HCT116 (cell line): ENCODE data around the gene MRPL39. TPM values are rescaled to one million over a fixed set of nuclear protein-coding genes. Genes with fewer than 3 reads are reported as not detected.

Experiments
- ATAC-seq: fragments of 200-7000 bp; cut with Tn5 transposase; 2 replicates; pipeline ENCODE4 v1.9.1; 2020; ENCODE audit warnings: mild to moderate bottlenecking, moderate library complexity
- BruUV-seq: library from RNA; stranded (reverse); fragments of 400-500 nt; replicated peaks from 2 replicates; lab custom pipeline; 2021; lab: Mats Ljungman, UMichigan
- CTCF ChIA-PET: fragments of 300-600 bp; sonication (Branson Sonifier 250); formaldehyde crosslinking; loops from one replicate; lab custom pipeline; 2021; ENCODE audit warnings: antibody characterized with exemption; lab: Charles Lee
- POLR2A ChIA-PET: fragments of 300-600, 350-600 bp; sonication (Branson Sonifier 250); formaldehyde crosslinking; loops from one replicate; lab custom pipeline; 2021; ENCODE audit warnings: antibody characterized with exemption; lab: Charles Lee
- RAD21 ChIA-PET, 2 experiments: fragments of 300-600 bp; sonication (Branson Sonifier 250); formaldehyde crosslinking; loops; one replicate each; lab custom pipeline; 2023; ENCODE audit warnings: low total read pairs in 2 of 2; ENCODE audit not compliant: uncharacterized antibody in 2 of 2, unreplicated experiment in 2 of 2, low non-redundant PET in 1 of 2; lab: Charles Lee
- DNase-seq: peaks from one replicate; pipeline ENCODE4 v3.0.0-alpha.2; 2010; ENCODE audit warnings: low read depth, low spot score
- H2AFZ ChIP-seq: fragments of 200-600 bp; shearing (Covaris generic), sonication (generic); 2 replicates; pipeline ENCODE4 v1.6.1; 2017; ENCODE audit warnings: low read depth, mixed run types, mixed read lengths, antibody characterized with exemption, low read length; ENCODE audit not compliant: poor library complexity, severe bottlenecking
- H3K27ac ChIP-seq: 2 replicates; pipeline ENCODE4 v1.5.1; 2012; ENCODE audit warnings: low read depth, low read length
- H3K27me3 ChIP-seq: fragments of 200-600 bp; sonication (generic); 2 replicates; pipeline ENCODE4 v1.6.1; 2016; ENCODE audit warnings: mixed run types, low read length, mixed read lengths; ENCODE audit not compliant: insufficient read depth
- H3K36me3 ChIP-seq, 2 experiments: fragments of 200-500 bp in 1 of 2; fragments of 200-600 bp in 1 of 2; sonication (Bioruptor generic) in 1 of 2; sonication (generic) in 1 of 2; 2 replicates each; pipeline versions ENCODE4 v1.5.1 to v1.6.1; 2014 to 2016; ENCODE audit warnings: low read length in 2 of 2, inconsistent platforms in 1 of 2, mixed read lengths in 1 of 2, mixed run types in 1 of 2; ENCODE audit not compliant: insufficient read depth in 2 of 2, control insufficient read depth in 1 of 2
- H3K4me1 ChIP-seq, 2 experiments: fragments of 200-600 bp in 1 of 2; sonication (generic) in 1 of 2; 2 replicates each; pipeline versions ENCODE4 v1.5.1 to v1.6.1; 2012 to 2017; ENCODE audit warnings: low read length in 2 of 2, inconsistent platforms in 1 of 2, mild to moderate bottlenecking in 1 of 2, mixed read lengths in 1 of 2, mixed run types in 1 of 2, moderate library complexity in 1 of 2; ENCODE audit not compliant: insufficient read depth in 2 of 2, control insufficient read depth in 1 of 2
- H3K4me2 ChIP-seq: fragments of 200-600 bp; sonication (generic); 2 replicates; pipeline ENCODE4 v1.6.1; 2017; ENCODE audit warnings: mixed run types, low read length, mixed read lengths
- H3K4me3 ChIP-seq, 2 experiments: fragments of 200-600 bp in 1 of 2; sonication (generic) in 1 of 2; replicated peaks in 1 of 2; 2 replicates each; pipeline ENCODE4 v1.5.1; 2011 to 2016; ENCODE audit warnings: low read length in 2 of 2, control low read depth in 1 of 2, low read depth in 1 of 2, mild to moderate bottlenecking in 1 of 2, mixed read lengths in 1 of 2, mixed run types in 1 of 2
- H3K79me2 ChIP-seq: fragments of 200-600 bp; sonication (generic); 2 replicates; pipeline ENCODE4 v1.6.1; 2017; ENCODE audit warnings: mild to moderate bottlenecking, mixed run types, low read length, moderate library complexity, mixed read lengths; ENCODE audit not compliant: insufficient read depth
- H3K9ac ChIP-seq: fragments of 200-600 bp; sonication (generic); 2 replicates; pipeline ENCODE4 v1.6.1; 2016; ENCODE audit warnings: low read length, mixed read lengths
- H3K9me2 ChIP-seq: fragments of 200-600 bp; sonication (generic), shearing (Covaris generic); 2 replicates; pipeline ENCODE4 v1.6.1; 2017; ENCODE audit warnings: mixed run types, mild to moderate bottlenecking, moderate library complexity; ENCODE audit not compliant: insufficient read depth
- H3K9me3 ChIP-seq, 2 experiments: fragments of 200-500 bp in 1 of 2; fragments of 200-600 bp in 1 of 2; sonication (Bioruptor generic) in 1 of 2; sonication (generic) in 1 of 2; 2 replicates each; pipeline ENCODE4 v1.6.1; 2014 to 2017; ENCODE audit warnings: low read length in 2 of 2, mixed read lengths in 2 of 2, inconsistent platforms in 1 of 2, low read depth in 1 of 2, mild to moderate bottlenecking in 1 of 2, mixed run types in 1 of 2, moderate library complexity in 1 of 2; ENCODE audit not compliant: control insufficient read depth in 1 of 2, insufficient read depth in 1 of 2
- H4K20me1 ChIP-seq: fragments of 200-600 bp; sonication (generic), shearing (Covaris generic); 2 replicates; pipeline ENCODE4 v1.6.1; 2017; ENCODE audit warnings: mixed run types, mild to moderate bottlenecking, moderate library complexity; ENCODE audit not compliant: insufficient read depth
- CBX3 ChIP-seq: IDR thresholded peaks from 2 replicates; pipeline ENCODE4 v1.6.1; 2012; ENCODE audit warnings: low read depth
- CEBPB ChIP-seq: IDR thresholded peaks from 2 replicates; pipeline ENCODE4 v1.6.1; 2012; ENCODE audit warnings: low read depth
- EZH2phosphoT487 ChIP-seq: fragments of 200-600 bp; IDR thresholded peaks from 2 replicates; pipeline ENCODE4 v1.6.1; 2018; ENCODE audit warnings: antibody characterized with exemption, borderline replicate concordance
- JUND ChIP-seq: IDR thresholded peaks from 2 replicates; pipeline ENCODE4 v1.6.1; 2012
- MAX ChIP-seq: IDR thresholded peaks from 2 replicates; pipeline ENCODE4 v1.6.1; 2012
- RAD21 ChIP-seq: IDR thresholded peaks from 2 replicates; pipeline ENCODE4 v1.6.1; 2012; ENCODE audit warnings: low read depth, mild to moderate bottlenecking
- REST ChIP-seq: IDR thresholded peaks from 2 replicates; pipeline ENCODE4 v1.6.1; 2012; ENCODE audit warnings: low read depth
- SRF ChIP-seq: IDR thresholded peaks from 2 replicates; pipeline ENCODE4 v1.6.1; 2012; ENCODE audit warnings: low read depth
- YY1 ChIP-seq: IDR thresholded peaks from 2 replicates; pipeline ENCODE4 v1.6.1; 2011; ENCODE audit warnings: low read length, low read depth, moderate library complexity, mild to moderate bottlenecking; ENCODE audit not compliant: insufficient replicate concordance; ENCODE audit errors: extremely low read depth
- ZFX ChIP-seq: fragments of 450-650 bp; IDR thresholded peaks from 2 replicates; pipeline ENCODE4 v1.6.1; 2017
- intact Hi-C: fragments of 100-400 bp; cut with micrococcal nuclease; formaldehyde crosslinking; loops from 2 replicates; pipeline ENCODE4 v1.10.0; 2022
- total RNA-seq: library from RNA; stranded (reverse); gene quantifications from one replicate; pipeline ENCODE4 v1.2.1, GENCODE V29; 2021; ENCODE audit not compliant: unreplicated experiment
- TF ChIP-seq, protein P1 (sequence below): IDR thresholded peaks from 2 replicates; pipeline ENCODE4 v1.6.1; 2011; ENCODE audit warnings: mild to moderate bottlenecking, low read length, moderate library complexity; ENCODE audit not compliant: insufficient replicate concordance; ENCODE audit errors: extremely low read depth

MRPL39 gene
- total RNA-seq, 1 experiment from 2014 or later, result 41.1 TPM

DNA sequence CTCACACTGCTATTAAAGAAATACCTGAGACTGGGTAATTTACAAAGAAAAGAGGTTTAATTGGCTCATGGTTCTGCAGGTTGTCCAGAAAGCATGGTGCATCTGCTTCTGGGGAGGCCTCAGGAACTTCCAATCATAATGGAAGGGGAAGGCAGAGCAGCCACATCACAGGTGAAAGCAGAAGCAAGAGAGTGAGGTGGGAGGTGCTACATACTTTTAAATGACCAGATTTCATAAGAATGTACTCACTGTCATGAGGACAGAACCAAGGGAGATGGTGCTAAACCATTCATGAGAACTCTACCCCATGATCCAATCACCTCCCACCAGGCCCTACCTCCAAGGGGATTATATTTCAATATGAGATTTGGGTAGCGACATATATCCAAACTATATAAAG lies 55.7 kb downstream of the MRPL39 start:
- POLR2A ChIA-PET, result no interaction called here
- CTCF ChIA-PET, result no interaction called here
- ATAC-seq, result no peak
- H3K9me3 ChIP-seq, result no peaks in the 10 kb centered on the region
- no peaks in the 10 kb centered on the region for H3K9me2 ChIP-seq
- H3K9ac ChIP-seq, result no peak overlapping the region
- H3K27ac ChIP-seq, result no peak overlapping the region
- H3K4me1 ChIP-seq, result no peaks in the 10 kb centered on the region
- DNase-seq, result no peak
- H3K4me2 ChIP-seq, result no peak overlapping the region
- TF ChIP-seq YY1 (no peak), ZFX (no peak), JUND (no peak), RAD21 (no peak), SRF (no peak), CBX3 (no peak), CEBPB (no peak), EZH2phosphoT487 (no peak), MAX (no peak), REST (no peak)
- TF ChIP-seq, protein P1, sequence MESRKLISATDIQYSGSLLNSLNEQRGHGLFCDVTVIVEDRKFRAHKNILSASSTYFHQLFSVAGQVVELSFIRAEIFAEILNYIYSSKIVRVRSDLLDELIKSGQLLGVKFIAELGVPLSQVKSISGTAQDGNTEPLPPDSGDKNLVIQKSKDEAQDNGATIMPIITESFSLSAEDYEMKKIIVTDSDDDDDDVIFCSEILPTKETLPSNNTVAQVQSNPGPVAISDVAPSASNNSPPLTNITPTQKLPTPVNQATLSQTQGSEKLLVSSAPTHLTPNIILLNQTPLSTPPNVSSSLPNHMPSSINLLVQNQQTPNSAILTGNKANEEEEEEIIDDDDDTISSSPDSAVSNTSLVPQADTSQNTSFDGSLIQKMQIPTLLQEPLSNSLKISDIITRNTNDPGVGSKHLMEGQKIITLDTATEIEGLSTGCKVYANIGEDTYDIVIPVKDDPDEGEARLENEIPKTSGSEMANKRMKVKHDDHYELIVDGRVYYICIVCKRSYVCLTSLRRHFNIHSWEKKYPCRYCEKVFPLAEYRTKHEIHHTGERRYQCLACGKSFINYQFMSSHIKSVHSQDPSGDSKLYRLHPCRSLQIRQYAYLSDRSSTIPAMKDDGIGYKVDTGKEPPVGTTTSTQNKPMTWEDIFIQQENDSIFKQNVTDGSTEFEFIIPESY, result no peak
- H3K4me3 ChIP-seq, result no peak overlapping the region
- H4K20me1 ChIP-seq, result no peaks in the 10 kb centered on the region
- no peak overlapping the region for H2AFZ ChIP-seq
- no peaks in the 10 kb centered on the region for H3K79me2 ChIP-seq
- no TSS peak for BruUV-seq
- H3K27me3 ChIP-seq, result no peaks in the 10 kb centered on the region
- RAD21 ChIA-PET, result no interaction called here
- no peaks in the 10 kb centered on the region for H3K36me3 ChIP-seq
- intact Hi-C loops, result no loop called here
